Measurements from ENCODE around the gene TERT.
A peak's percentile ranks its signal among the peaks of the same experiment; 100 is the strongest.

The TERT gene

GRCh38 chr5:1318659-1319251 lies 23.9 kb upstream of the TERT start:
- peak; percentile 49 for DNase-seq

GRCh38 chr5:1317921-1318565 lies 23.2 kb upstream of the TERT start:
- DNase-seq, result peak; percentile 37

GRCh38 chr5:1316588-1317340 lies 21.9 kb upstream of the TERT start:
- DNase-seq, result peak; percentile 48

GRCh38 chr5:1315709-1316587 lies 21.1 kb upstream of the TERT start:
- DNase-seq, result peak; percentile 69

- DNase-seq, result peak; percentile 46
These were observed 20.3 kb upstream of the TERT start for GRCh38 chr5:1315018-1315708.

- peak; percentile 51 for DNase-seq
These were observed 19.7 kb upstream of the TERT start for GRCh38 chr5:1314564-1314982.

GRCh38 chr5:1312993-1313833 lies 18.3 kb upstream of the TERT start:
- peak; percentile 62 for DNase-seq

GRCh38 chr5:1312206-1312605 lies 17.3 kb upstream of the TERT start:
- DNase-seq, result peak; percentile 56

GRCh38 chr5:1311439-1312055 lies 16.7 kb upstream of the TERT start:
- DNase-seq, result peak; percentile 43

- peak; percentile 29 for DNase-seq
These were observed 15.2 kb upstream of the TERT start for GRCh38 chr5:1310118-1310517.

- DNase-seq, result no peak
These were observed 9.2 kb upstream of the TERT start for GRCh38 chr5:1304033-1304432.

GRCh38 chr5:1302258-1302657 lies 7.4 kb upstream of the TERT start:
- no peak for DNase-seq

- peak; percentile 33 for DNase-seq
These were observed 5.8 kb upstream of the TERT start for GRCh38 chr5:1300581-1301083.

GRCh38 chr5:1299961-1300360 lies 5.1 kb upstream of the TERT start:
- peak; percentile 26 for DNase-seq

GRCh38 chr5:1299511-1299850 lies 4.6 kb upstream of the TERT start:
- peak; percentile 46 for DNase-seq

- peak; percentile 28 for DNase-seq
These were observed 4.0 kb upstream of the TERT start for GRCh38 chr5:1298723-1299510.

GRCh38 chr5:1298067-1298551 lies 3.2 kb upstream of the TERT start:
- no peak for DNase-seq

- peak; percentile 22 for DNase-seq
These were observed 2.4 kb upstream of the TERT start for GRCh38 chr5:1297243-1297642.

- no peak for DNase-seq
These were observed 776 bp upstream of the TERT start for GRCh38 chr5:1295650-1296037.
